Neural crest cell (in vitro differentiated cells): Measurements from ENCODE around the gene ELAPOR2. TPM values are rescaled to one million over a fixed set of nuclear protein-coding genes. Genes with fewer than 3 reads are reported as not detected.

Source experiments
- DNase-seq: peaks from one replicate; pipeline ENCODE4 v3.0.0; 2021; ENCODE audit warnings: low read depth, mixed read lengths, low spot score
- H3K27ac Mint-ChIP-seq: one replicate; pipeline ENCODE4 v1.8.0; 2021; ENCODE audit warnings: mild to moderate bottlenecking, mixed read lengths; ENCODE audit not compliant: unreplicated experiment
- H3K27me3 Mint-ChIP-seq: 2 replicates; pipeline ENCODE4 v1.8.0; 2021; ENCODE audit warnings: low read depth, mild to moderate bottlenecking, mixed read lengths
- H3K36me3 Mint-ChIP-seq: 2 replicates; pipeline ENCODE4 v1.8.0; 2021; ENCODE audit warnings: low read depth, mild to moderate bottlenecking, mixed read lengths
- H3K4me1 Mint-ChIP-seq: 2 replicates; pipeline ENCODE4 v1.8.0; 2021; ENCODE audit warnings: mixed read lengths
- H3K4me3 Mint-ChIP-seq: one replicate; pipeline ENCODE4 v1.8.0; 2021; ENCODE audit warnings: mild to moderate bottlenecking, mixed read lengths
- H3K9me3 Mint-ChIP-seq: 2 replicates; pipeline ENCODE4 v1.8.0; 2021; ENCODE audit warnings: mixed read lengths
- CTCF ChIP-seq: fragments of 200-600 bp; sonication (generic); conservative IDR thresholded peaks from 2 replicates; pipeline ENCODE4 v1.5.0; 2021; ENCODE audit warnings: antibody characterized with exemption, mild to moderate bottlenecking
- total RNA-seq: library from RNA; stranded (reverse); gene quantifications from 2 replicates; pipeline ENCODE4 v1.2.1, GENCODE V29; 2021

ELAPOR2 gene
- total RNA-seq, 1 donor from 2014 or later, result 42.2 TPM

DNA sequence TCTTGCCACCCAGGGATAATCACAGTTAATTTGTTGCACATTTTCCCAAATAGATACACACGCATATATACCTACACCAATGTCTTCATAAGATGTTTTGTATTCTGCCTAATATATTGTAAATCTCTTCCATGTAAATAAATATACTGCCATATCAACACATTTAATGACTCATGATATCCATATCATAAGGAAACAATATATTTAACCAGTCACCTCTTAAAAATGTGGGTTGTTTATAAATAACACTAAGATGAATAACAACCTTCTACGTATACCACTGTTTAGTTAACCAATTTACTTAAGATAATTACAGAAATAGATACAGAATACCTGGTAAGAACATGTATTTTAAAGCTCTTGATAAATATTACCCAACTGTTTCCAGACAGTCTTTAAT lies 38.2 kb downstream of the ELAPOR2 start:
- Mint-ChIP-seq H3K27me3 (no peaks in the 10 kb centered on the region), H3K36me3 (peaks cover 11% of the 10 kb centered on the region), H3K4me1 (no peaks in the 10 kb centered on the region), H3K9me3 (peaks cover 4% of the 10 kb centered on the region), H3K27ac (no peak overlapping the region), H3K4me3 (no peak overlapping the region)
- no peak for DNase-seq
- no peak for TF ChIP-seq CTCF

DNA sequence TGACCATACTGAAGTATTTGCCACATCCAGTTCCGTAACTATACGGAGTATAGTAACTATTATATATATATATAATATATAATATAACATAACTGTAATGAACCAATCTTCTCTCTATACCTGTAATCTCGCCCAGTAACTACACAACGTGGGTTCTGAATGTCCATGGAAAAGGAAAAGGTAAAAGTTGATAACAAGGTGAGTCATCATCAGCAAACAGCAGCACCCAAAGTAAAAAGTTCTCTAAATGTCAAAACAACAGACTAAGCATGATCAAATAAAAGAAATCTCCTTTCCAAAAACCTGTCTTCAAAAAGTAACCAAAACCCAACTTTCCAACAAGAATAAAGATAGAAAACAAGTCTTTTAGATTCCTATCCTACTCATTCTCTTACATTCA lies 42.8 kb downstream of the ELAPOR2 start:
- no peaks in the 10 kb centered on the region for H3K36me3 Mint-ChIP-seq
- no peak for TF ChIP-seq CTCF
- H3K9me3 Mint-ChIP-seq, result no peaks in the 10 kb centered on the region
- no peak overlapping the region for H3K27ac Mint-ChIP-seq
- H3K27me3 Mint-ChIP-seq, result no peaks in the 10 kb centered on the region
- DNase-seq, result no peak
- no peaks in the 10 kb centered on the region for H3K4me1 Mint-ChIP-seq
- no peak overlapping the region for H3K4me3 Mint-ChIP-seq

DNA sequence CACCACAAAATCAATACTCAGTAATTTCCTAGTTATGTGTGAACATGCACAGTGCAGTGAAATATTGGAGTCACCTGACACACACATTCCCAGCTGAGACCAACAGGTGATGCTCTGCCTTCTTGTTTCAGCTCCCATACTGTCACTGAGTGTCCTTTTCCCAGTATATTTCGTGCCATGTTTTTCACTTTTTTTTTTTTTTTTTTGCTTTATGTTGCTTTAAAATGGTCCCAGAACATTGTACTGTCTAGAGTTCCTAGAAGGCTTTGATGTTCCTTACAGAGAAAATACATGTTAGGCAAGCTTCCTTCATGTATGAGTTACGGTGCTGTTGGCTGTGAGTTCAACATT lies 45.6 kb downstream of the ELAPOR2 start:
- Mint-ChIP-seq H3K9me3 (no peaks in the 10 kb centered on the region), H3K27me3 (no peaks in the 10 kb centered on the region), H3K27ac (no peak overlapping the region)

GRCh38 chr7:87013136-87013839 lies 46.2 kb downstream of the ELAPOR2 start:
- peaks cover 4% of the 10 kb centered on the region for H3K4me1 Mint-ChIP-seq
- no peaks in the 10 kb centered on the region for H3K27me3 Mint-ChIP-seq
- TF ChIP-seq CTCF, result no peak

More for the DNA sequence above, 45.6 kb downstream of the ELAPOR2 start:
- no peak for TF ChIP-seq CTCF
- DNase-seq, result no peak
- peaks cover 4% of the 10 kb centered on the region for H3K4me1 Mint-ChIP-seq
- H3K4me3 Mint-ChIP-seq, result no peak overlapping the region
- H3K36me3 Mint-ChIP-seq, result no peaks in the 10 kb centered on the region

More at GRCh38 chr7:87013136-87013839, 46.2 kb downstream of the ELAPOR2 start:
- H3K36me3 Mint-ChIP-seq, result no peaks in the 10 kb centered on the region
- no peak for DNase-seq
- no peaks in the 10 kb centered on the region for H3K9me3 Mint-ChIP-seq
- no peak overlapping the region for H3K4me3 Mint-ChIP-seq
- H3K27ac Mint-ChIP-seq, result no peak overlapping the region

Other genes starting within 250 kb of the ELAPOR2 start
- gene DMTF1, start 92.8 kb upstream of the ELAPOR2 start, total RNA-seq, result 113 and 117 TPM in 2 replicates
- 20.3 and 21.8 TPM in 2 replicates for gene TMEM243, start 160.1 kb upstream of the ELAPOR2 start, total RNA-seq